ENCODE data around the gene PLN.

Gene PLN

DNA sequence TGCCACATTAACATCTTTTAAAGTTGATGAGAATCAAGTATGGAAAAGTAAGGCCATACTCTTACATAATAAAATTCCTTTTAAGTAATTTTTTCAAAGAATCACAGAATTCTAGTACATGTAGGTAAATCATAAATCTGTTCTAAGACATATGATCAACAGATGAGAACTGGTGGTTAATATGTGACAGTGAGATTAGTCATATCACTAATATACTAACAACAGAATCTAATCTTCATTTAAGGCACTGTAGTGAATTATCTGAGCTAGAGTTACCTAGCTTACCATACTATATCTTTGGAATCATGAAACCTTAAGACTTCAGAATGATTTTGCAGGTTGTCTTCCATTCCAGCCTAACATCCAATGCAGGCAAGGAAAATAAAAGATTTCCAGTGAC, 11.6 kb downstream of the PLN start:
- DNase-seq (ENCODE audit: low read depth in 1 of 2, low spot score in 1 of 2), result no peak
- TF ChIP-seq, protein P1, sequence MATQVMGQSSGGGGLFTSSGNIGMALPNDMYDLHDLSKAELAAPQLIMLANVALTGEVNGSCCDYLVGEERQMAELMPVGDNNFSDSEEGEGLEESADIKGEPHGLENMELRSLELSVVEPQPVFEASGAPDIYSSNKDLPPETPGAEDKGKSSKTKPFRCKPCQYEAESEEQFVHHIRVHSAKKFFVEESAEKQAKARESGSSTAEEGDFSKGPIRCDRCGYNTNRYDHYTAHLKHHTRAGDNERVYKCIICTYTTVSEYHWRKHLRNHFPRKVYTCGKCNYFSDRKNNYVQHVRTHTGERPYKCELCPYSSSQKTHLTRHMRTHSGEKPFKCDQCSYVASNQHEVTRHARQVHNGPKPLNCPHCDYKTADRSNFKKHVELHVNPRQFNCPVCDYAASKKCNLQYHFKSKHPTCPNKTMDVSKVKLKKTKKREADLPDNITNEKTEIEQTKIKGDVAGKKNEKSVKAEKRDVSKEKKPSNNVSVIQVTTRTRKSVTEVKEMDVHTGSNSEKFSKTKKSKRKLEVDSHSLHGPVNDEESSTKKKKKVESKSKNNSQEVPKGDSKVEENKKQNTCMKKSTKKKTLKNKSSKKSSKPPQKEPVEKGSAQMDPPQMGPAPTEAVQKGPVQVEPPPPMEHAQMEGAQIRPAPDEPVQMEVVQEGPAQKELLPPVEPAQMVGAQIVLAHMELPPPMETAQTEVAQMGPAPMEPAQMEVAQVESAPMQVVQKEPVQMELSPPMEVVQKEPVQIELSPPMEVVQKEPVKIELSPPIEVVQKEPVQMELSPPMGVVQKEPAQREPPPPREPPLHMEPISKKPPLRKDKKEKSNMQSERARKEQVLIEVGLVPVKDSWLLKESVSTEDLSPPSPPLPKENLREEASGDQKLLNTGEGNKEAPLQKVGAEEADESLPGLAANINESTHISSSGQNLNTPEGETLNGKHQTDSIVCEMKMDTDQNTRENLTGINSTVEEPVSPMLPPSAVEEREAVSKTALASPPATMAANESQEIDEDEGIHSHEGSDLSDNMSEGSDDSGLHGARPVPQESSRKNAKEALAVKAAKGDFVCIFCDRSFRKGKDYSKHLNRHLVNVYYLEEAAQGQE (IDR thresholded peaks at IDR 0.05; ENCODE audit: insufficient replicate concordance, low read depth), result no peak
- TF ChIP-seq SPI1 (IDR thresholded peaks at IDR 0.05; ENCODE audit: borderline replicate concordance, low read depth), result no peak
- TF ChIP-seq, protein P2, sequence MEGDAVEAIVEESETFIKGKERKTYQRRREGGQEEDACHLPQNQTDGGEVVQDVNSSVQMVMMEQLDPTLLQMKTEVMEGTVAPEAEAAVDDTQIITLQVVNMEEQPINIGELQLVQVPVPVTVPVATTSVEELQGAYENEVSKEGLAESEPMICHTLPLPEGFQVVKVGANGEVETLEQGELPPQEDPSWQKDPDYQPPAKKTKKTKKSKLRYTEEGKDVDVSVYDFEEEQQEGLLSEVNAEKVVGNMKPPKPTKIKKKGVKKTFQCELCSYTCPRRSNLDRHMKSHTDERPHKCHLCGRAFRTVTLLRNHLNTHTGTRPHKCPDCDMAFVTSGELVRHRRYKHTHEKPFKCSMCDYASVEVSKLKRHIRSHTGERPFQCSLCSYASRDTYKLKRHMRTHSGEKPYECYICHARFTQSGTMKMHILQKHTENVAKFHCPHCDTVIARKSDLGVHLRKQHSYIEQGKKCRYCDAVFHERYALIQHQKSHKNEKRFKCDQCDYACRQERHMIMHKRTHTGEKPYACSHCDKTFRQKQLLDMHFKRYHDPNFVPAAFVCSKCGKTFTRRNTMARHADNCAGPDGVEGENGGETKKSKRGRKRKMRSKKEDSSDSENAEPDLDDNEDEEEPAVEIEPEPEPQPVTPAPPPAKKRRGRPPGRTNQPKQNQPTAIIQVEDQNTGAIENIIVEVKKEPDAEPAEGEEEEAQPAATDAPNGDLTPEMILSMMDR (IDR thresholded peaks at IDR 0.05; ENCODE audit: insufficient read depth, low read length), result no peak
- no peak for TF ChIP-seq GABPA (IDR thresholded peaks at IDR 0.05; ENCODE audit: low read depth)
- no peak for TF ChIP-seq POLR2AphosphoS5 (IDR thresholded peaks at IDR 0.05; ENCODE audit: low read depth)
- no peaks in the 10 kb centered on the region for H3K27me3 ChIP-seq (ENCODE audit: insufficient read depth, poor library complexity, severe bottlenecking)
- no peak overlapping the region for H3K27ac ChIP-seq (replicated peaks)
- no peak overlapping the region for H3K4me3 ChIP-seq (replicated peaks; ENCODE audit: insufficient read depth, low read length)

DNA sequence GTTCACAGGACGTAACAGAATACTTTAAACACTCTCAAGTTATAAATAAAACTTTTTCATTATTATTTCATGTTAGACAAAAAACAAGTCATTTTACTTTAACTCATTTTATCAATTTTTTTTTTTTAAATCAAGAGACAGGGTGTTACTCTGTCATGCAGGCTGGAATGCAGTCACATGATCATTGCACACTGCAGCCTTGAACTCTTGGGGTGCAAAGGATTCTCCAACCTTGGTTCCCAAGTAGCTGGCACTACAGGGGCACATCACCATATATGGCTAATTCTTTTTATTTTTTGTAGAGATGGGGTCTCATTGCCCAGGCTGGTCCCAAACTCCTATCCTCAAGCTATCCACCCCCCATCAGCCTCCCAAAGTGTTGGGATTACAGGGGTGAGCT, 14.2 kb downstream of the PLN start:
- TF ChIP-seq GABPA (IDR thresholded peaks at IDR 0.05; ENCODE audit: low read depth), result no peak
- TF ChIP-seq, protein P1 (IDR thresholded peaks at IDR 0.05; ENCODE audit: insufficient replicate concordance, low read depth), result no peak
- TF ChIP-seq, protein P2 (IDR thresholded peaks at IDR 0.05; ENCODE audit: insufficient read depth, low read length), result no peak
- TF ChIP-seq SPI1 (IDR thresholded peaks at IDR 0.05; ENCODE audit: borderline replicate concordance, low read depth), result no peak
- no peak for TF ChIP-seq POLR2AphosphoS5 (IDR thresholded peaks at IDR 0.05; ENCODE audit: low read depth)

DNA sequence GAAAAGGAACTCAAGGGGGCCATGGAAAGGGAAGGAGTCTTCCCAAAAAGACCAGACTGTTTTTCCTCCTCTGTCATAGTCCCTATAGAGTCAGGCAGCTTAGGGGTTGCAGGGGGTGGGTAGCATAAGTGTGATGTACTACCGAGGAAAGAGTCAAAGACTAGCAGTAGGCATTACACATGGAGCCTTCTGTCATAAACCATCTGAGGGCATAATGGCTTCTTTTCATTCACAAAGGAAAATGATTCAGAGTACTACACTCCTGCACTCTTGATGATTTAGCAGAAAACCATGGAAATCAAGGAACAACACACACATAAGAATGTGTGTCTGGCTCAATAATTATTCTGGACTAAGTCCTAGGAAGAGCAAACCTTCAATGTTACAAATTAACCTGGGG, 14.9 kb downstream of the PLN start:
- no peak for TF ChIP-seq SPI1 (IDR thresholded peaks at IDR 0.05; ENCODE audit: borderline replicate concordance, low read depth)
- no peak for TF ChIP-seq GABPA (IDR thresholded peaks at IDR 0.05; ENCODE audit: low read depth)
- TF ChIP-seq, protein P2 (IDR thresholded peaks at IDR 0.05; ENCODE audit: insufficient read depth, low read length), result no peak
- TF ChIP-seq POLR2AphosphoS5 (IDR thresholded peaks at IDR 0.05; ENCODE audit: low read depth), result no peak
- TF ChIP-seq, protein P1 (IDR thresholded peaks at IDR 0.05; ENCODE audit: insufficient replicate concordance, low read depth), result no peak
- no peak for DNase-seq (ENCODE audit: low read depth in 1 of 2, low spot score in 1 of 2)
- no peak overlapping the region for H3K27ac ChIP-seq (replicated peaks)
- no peak overlapping the region for H3K4me3 ChIP-seq (replicated peaks; ENCODE audit: insufficient read depth, low read length)
- no peaks in the 10 kb centered on the region for H3K27me3 ChIP-seq (ENCODE audit: insufficient read depth, poor library complexity, severe bottlenecking)

More for the DNA sequence above, 14.2 kb downstream of the PLN start:
- no peak for DNase-seq (ENCODE audit: low read depth in 1 of 2, low spot score in 1 of 2)
- Histone ChIP-seq H3K27ac (replicated peaks) (no peak overlapping the region), H3K4me3 (replicated peaks; ENCODE audit: insufficient read depth, low read length) (no peak overlapping the region), H3K27me3 (ENCODE audit: insufficient read depth, poor library complexity, severe bottlenecking) (no peaks in the 10 kb centered on the region)
